ENCODE measurements around the gene OSBPL9. TPM values are rescaled to one million over a fixed set of nuclear protein-coding genes. Genes with fewer than 3 reads are reported as not detected.

Gene OSBPL9
- total and polyA plus RNA-seq, 4 donors = 42.8 to 121 (median 78.8) TPM

GRCh38 chr1:51724797-51725196 lies 107.9 kb downstream of the OSBPL9 start:
- ATAC-seq (ENCODE audit: low FRiP score) (no peak), DNase-seq (no peak)
- intact Hi-C loops (cut with DNase I) = no loop called here
- H3K36me3 ChIP-seq (ENCODE audit: control insufficient read depth in 1 of 2, insufficient read depth in 2 of 2, low read length in 1 of 2) = no peaks in the 10 kb centered on the region
- H3K27ac ChIP-seq (ENCODE audit: low read depth in 1 of 2, low read length in 2 of 2) = no peak overlapping the region
- 94 to 99% methylated on average over 4 of the region's 4 CpGs for WGBS, 2 donors
- no peaks in the 10 kb centered on the region for H3K9me3 ChIP-seq (ENCODE audit: control insufficient read depth, low read length)
- H3K27me3 ChIP-seq (ENCODE audit: control insufficient read depth in 1 of 2, insufficient read depth in 2 of 2, low read length in 1 of 2) = no peaks in the 10 kb centered on the region
- H3K4me3 ChIP-seq (ENCODE audit: low read length in 2 of 2) = no peak overlapping the region
- H3K4me1 ChIP-seq (ENCODE audit: control insufficient read depth in 1 of 2, insufficient read depth in 2 of 2, low read length in 2 of 2) = no peaks in the 10 kb centered on the region

GRCh38 chr1:51726051-51726450 lies 109.2 kb downstream of the OSBPL9 start:
- intact Hi-C loops (cut with DNase I) = no loop called here
- H3K4me3 ChIP-seq (ENCODE audit: low read length in 2 of 2) = no peak overlapping the region
- no peaks in the 10 kb centered on the region for H3K4me1 ChIP-seq (ENCODE audit: control insufficient read depth in 1 of 2, insufficient read depth in 2 of 2, low read length in 2 of 2)
- no peaks in the 10 kb centered on the region for H3K27me3 ChIP-seq (ENCODE audit: control insufficient read depth in 1 of 2, insufficient read depth in 2 of 2, low read length in 1 of 2)
- H3K27ac ChIP-seq (ENCODE audit: low read depth in 1 of 2, low read length in 2 of 2) = no peak overlapping the region
- H3K9me3 ChIP-seq (ENCODE audit: control insufficient read depth, low read length) = no peaks in the 10 kb centered on the region
- H3K36me3 ChIP-seq (ENCODE audit: control insufficient read depth in 1 of 2, insufficient read depth in 2 of 2, low read length in 1 of 2) = no peaks in the 10 kb centered on the region
- ATAC-seq (ENCODE audit: low FRiP score) (no peak), DNase-seq (no peak)

GRCh38 chr1:51726544-51727225 lies 109.8 kb downstream of the OSBPL9 start:
- Histone ChIP-seq H3K27ac (ENCODE audit: low read depth in 1 of 2, low read length in 2 of 2) (no peak overlapping the region), H3K27me3 (ENCODE audit: control insufficient read depth in 1 of 2, insufficient read depth in 2 of 2, low read length in 1 of 2) (no peaks in the 10 kb centered on the region), H3K36me3 (ENCODE audit: control insufficient read depth in 1 of 2, insufficient read depth in 2 of 2, low read length in 1 of 2) (no peaks in the 10 kb centered on the region), H3K4me1 (ENCODE audit: control insufficient read depth in 1 of 2, insufficient read depth in 2 of 2, low read length in 2 of 2) (no peaks in the 10 kb centered on the region), H3K9me3 (ENCODE audit: control insufficient read depth, low read length) (no peaks in the 10 kb centered on the region), H3K4me3 (ENCODE audit: low read length in 2 of 2) (no peak overlapping the region)
- ATAC-seq (ENCODE audit: low FRiP score) = no peak
- intact Hi-C loops (cut with DNase I) = no loop called here
- WGBS, 2 donors = 51 to 53% methylated on average over 2 of the region's 2 CpGs
- no peak for DNase-seq

- DNase-seq = no peak
- no peaks in the 10 kb centered on the region for H3K36me3 ChIP-seq (ENCODE audit: control insufficient read depth in 1 of 2, insufficient read depth in 2 of 2, low read length in 1 of 2)
- H3K27me3 ChIP-seq (ENCODE audit: control insufficient read depth in 1 of 2, insufficient read depth in 2 of 2, low read length in 1 of 2) = no peaks in the 10 kb centered on the region
- no peaks in the 10 kb centered on the region for H3K9me3 ChIP-seq (ENCODE audit: control insufficient read depth, low read length)
- H3K4me3 ChIP-seq (ENCODE audit: low read length in 2 of 2) = no peak overlapping the region
- 91 to 93% methylated on average over 4 of the region's 4 CpGs for WGBS, 2 donors
- intact Hi-C loops (cut with DNase I) = no loop called here
- no peak for ATAC-seq (ENCODE audit: low FRiP score)
- peaks cover 0 to 1% of the 10 kb centered on the region in 2 donors for H3K4me1 ChIP-seq (ENCODE audit: control insufficient read depth in 1 of 2, insufficient read depth in 2 of 2, low read length in 2 of 2)
- no peak overlapping the region for H3K27ac ChIP-seq (ENCODE audit: low read depth in 1 of 2, low read length in 2 of 2)
These were observed 110.5 kb downstream of the OSBPL9 start for GRCh38 chr1:51727366-51727765.

GRCh38 chr1:51728611-51729155 lies 111.8 kb downstream of the OSBPL9 start:
- ATAC-seq (ENCODE audit: low FRiP score) (no peak), DNase-seq (no peak)
- Histone ChIP-seq H3K36me3 (ENCODE audit: control insufficient read depth in 1 of 2, insufficient read depth in 2 of 2, low read length in 1 of 2) (no peaks in the 10 kb centered on the region), H3K9me3 (ENCODE audit: control insufficient read depth, low read length) (no peaks in the 10 kb centered on the region), H3K4me1 (ENCODE audit: control insufficient read depth in 1 of 2, insufficient read depth in 2 of 2, low read length in 2 of 2) (peaks cover 0 to 6% of the 10 kb centered on the region in 2 donors), H3K27ac (ENCODE audit: low read depth in 1 of 2, low read length in 2 of 2) (no peak overlapping the region), H3K27me3 (ENCODE audit: control insufficient read depth in 1 of 2, insufficient read depth in 2 of 2, low read length in 1 of 2) (no peaks in the 10 kb centered on the region), H3K4me3 (ENCODE audit: low read length in 2 of 2) (peak overlapping the region; percentile 82 to 89)
- intact Hi-C loops (cut with DNase I) = no loop called here
- WGBS, 2 donors = 78 to 80% methylated on average over 12 of the region's 12 CpGs

- peak overlapping the region in 1 of 2 donors; percentile 9 for H3K27ac ChIP-seq (ENCODE audit: low read depth in 1 of 2, low read length in 2 of 2)
- H3K9me3 ChIP-seq (ENCODE audit: control insufficient read depth, low read length) = no peaks in the 10 kb centered on the region
- peak overlapping the region; percentile 82 to 89 for H3K4me3 ChIP-seq (ENCODE audit: low read length in 2 of 2)
- ATAC-seq (ENCODE audit: low FRiP score) (peak; percentile 84), DNase-seq (peak; percentile 91 to 92)
- intact Hi-C loops (cut with DNase I) = no loop called here
- no peaks in the 10 kb centered on the region for H3K36me3 ChIP-seq (ENCODE audit: control insufficient read depth in 1 of 2, insufficient read depth in 2 of 2, low read length in 1 of 2)
- H3K27me3 ChIP-seq (ENCODE audit: control insufficient read depth in 1 of 2, insufficient read depth in 2 of 2, low read length in 1 of 2) = no peaks in the 10 kb centered on the region
- H3K4me1 ChIP-seq (ENCODE audit: control insufficient read depth in 1 of 2, insufficient read depth in 2 of 2, low read length in 2 of 2) = peaks cover under 1 to 6% of the 10 kb centered on the region in 2 donors
- 1% methylated on average over 45 to 53 of the region's 53 CpGs for WGBS, 2 donors
These were observed 112.4 kb downstream of the OSBPL9 start for GRCh38 chr1:51729156-51729823.

GRCh38 chr1:51729824-51730301 lies 113.0 kb downstream of the OSBPL9 start:
- H3K27me3 ChIP-seq (ENCODE audit: control insufficient read depth in 1 of 2, insufficient read depth in 2 of 2, low read length in 1 of 2) = no peaks in the 10 kb centered on the region
- no peaks in the 10 kb centered on the region for H3K9me3 ChIP-seq (ENCODE audit: control insufficient read depth, low read length)
- peak overlapping the region in 1 of 2 donors; percentile 58 for H3K27ac ChIP-seq (ENCODE audit: low read depth in 1 of 2, low read length in 2 of 2)
- intact Hi-C loops (cut with DNase I) = loop anchor here (5.0 to 10.0 kb wide), 3 partner anchors 33 to 105 kb away; no protein-coding TSS in a partner anchor
- DNase-seq (peak in 1 of 2 donors; percentile 82), ATAC-seq (ENCODE audit: low FRiP score) (peak; percentile 58)
- H3K4me3 ChIP-seq (ENCODE audit: low read length in 2 of 2) = peak overlapping the region; percentile 82 to 89
- no peaks in the 10 kb centered on the region for H3K36me3 ChIP-seq (ENCODE audit: control insufficient read depth in 1 of 2, insufficient read depth in 2 of 2, low read length in 1 of 2)
- 0 to 1% methylated on average over 23 to 28 of the region's 28 CpGs for WGBS, 2 donors
- H3K4me1 ChIP-seq (ENCODE audit: control insufficient read depth in 1 of 2, insufficient read depth in 2 of 2, low read length in 2 of 2) = peaks cover 6 to 7% of the 10 kb centered on the region in 2 donors

- Histone ChIP-seq H3K4me1 (ENCODE audit: control insufficient read depth in 1 of 2, insufficient read depth in 2 of 2, low read length in 2 of 2) (peaks cover 6 to 8% of the 10 kb centered on the region in 2 donors), H3K4me3 (ENCODE audit: low read length in 2 of 2) (no peak overlapping the region), H3K27me3 (ENCODE audit: control insufficient read depth in 1 of 2, insufficient read depth in 2 of 2, low read length in 1 of 2) (no peaks in the 10 kb centered on the region), H3K9me3 (ENCODE audit: control insufficient read depth, low read length) (no peaks in the 10 kb centered on the region), H3K27ac (ENCODE audit: low read depth in 1 of 2, low read length in 2 of 2) (no peak overlapping the region), H3K36me3 (ENCODE audit: control insufficient read depth in 1 of 2, insufficient read depth in 2 of 2, low read length in 1 of 2) (no peaks in the 10 kb centered on the region)
- DNase-seq (no peak), ATAC-seq (ENCODE audit: low FRiP score) (no peak)
- intact Hi-C loops (cut with DNase I) = loop anchor here (5.0 to 10.0 kb wide), 3 partner anchors 35 to 107 kb away; no protein-coding TSS in a partner anchor
- 76 to 79% methylated on average over 4 of the region's 4 CpGs for WGBS, 2 donors
These were observed 115.1 kb downstream of the OSBPL9 start for GRCh38 chr1:51731998-51732397.
